NCI-H1048 (cell line): ENCODE measurements around the gene FHAD1.
A peak's percentile ranks its signal among the peaks of the same experiment; 100 is the strongest.

Experiments
- DNase-seq: peaks from one replicate; lab custom pipeline; 2025; lab: John Stamatoyannopoulos, UW

FHAD1 gene

DNA sequence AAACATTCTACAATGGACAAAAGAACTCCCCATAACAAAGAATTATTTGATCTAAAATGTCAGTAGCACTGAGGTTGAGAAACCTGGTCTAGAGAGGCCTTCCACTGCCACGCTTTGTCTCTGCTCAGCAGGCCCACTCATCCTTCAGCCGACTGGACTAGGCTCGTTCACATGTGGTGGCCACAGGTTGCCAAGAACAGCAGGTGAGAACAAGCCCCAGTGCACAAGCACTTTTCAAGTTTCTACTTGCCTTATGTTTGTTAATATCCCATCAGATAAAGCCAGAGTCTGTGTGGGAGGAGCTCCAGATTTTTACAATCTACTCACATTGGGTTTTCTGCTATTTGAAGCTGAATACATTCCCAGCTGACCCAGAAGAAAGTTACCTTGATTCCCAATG is 153.6 kb downstream of the FHAD1 start:
- no peak for DNase-seq

DNA sequence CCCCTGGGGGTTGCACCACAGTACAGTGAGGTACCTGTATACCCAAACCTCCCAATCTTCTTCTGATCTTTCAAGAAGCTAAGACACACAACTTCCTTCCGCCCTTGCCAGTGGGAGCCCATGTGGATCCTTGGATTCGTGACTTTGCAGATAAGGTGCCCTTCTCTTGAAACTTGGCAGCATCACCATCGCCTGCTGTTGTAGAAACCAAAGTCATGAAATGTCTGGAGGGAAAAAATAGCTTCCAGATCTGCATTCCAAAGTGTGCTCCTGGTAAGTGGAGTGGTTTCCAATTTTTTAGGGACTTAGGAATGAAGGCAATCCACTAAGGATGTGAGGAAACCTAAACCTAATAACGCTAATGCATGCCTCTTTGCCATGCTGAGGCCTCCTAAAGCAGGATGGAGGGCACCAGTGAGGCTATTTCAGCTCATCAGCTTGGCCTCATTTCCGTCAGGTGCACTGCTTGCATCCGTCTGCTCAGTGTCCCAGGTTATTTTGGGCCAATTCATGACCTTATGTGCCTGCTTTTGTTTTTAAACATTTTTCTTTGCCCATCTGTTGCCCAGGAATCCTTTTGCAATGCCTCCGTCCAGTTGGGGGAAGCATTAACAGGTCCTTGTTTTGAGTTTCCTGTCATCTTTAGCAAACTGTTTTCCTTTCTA is 154.5 kb downstream of the FHAD1 start:
- DNase-seq, result no peak

- DNase-seq, result no peak
Measured at GRCh38 chr1:15402809-15403450, 155.9 kb downstream of the FHAD1 start.

GRCh38 chr1:15403962-15404580 is 157.0 kb downstream of the FHAD1 start:
- no peak for DNase-seq

GRCh38 chr1:15405106-15405850 is 158.3 kb downstream of the FHAD1 start:
- no peak for DNase-seq

- DNase-seq, result no peak
Measured at GRCh38 chr1:15406614-15407559, 159.9 kb downstream of the FHAD1 start.

- DNase-seq, result no peak
Measured at GRCh38 chr1:15407580-15407979, 160.6 kb downstream of the FHAD1 start.

- no peak for DNase-seq
Measured at GRCh38 chr1:15408890-15409387, 161.9 kb downstream of the FHAD1 start.

GRCh38 chr1:15409388-15410222 is 162.6 kb downstream of the FHAD1 start, which contains the start of gene EFHD2:
Gene EFHD2, plus strand, starts transcription at chr1:15409888. Its CDS starts 84 bp downstream, at chr1:15409972.
- peak; percentile 52 for DNase-seq

GRCh38 chr1:15410223-15410883 is 163.3 kb downstream of the FHAD1 start:
- no peak for DNase-seq

GRCh38 chr1:15410884-15411245 is 163.8 kb downstream of the FHAD1 start:
- no peak for DNase-seq

GRCh38 chr1:15411593-15412137 is 164.6 kb downstream of the FHAD1 start:
- no peak for DNase-seq

GRCh38 chr1:15412175-15412800 is 165.3 kb downstream of the FHAD1 start:
- no peak for DNase-seq

GRCh38 chr1:15412843-15413242 is 165.8 kb downstream of the FHAD1 start:
- no peak for DNase-seq

DNA sequence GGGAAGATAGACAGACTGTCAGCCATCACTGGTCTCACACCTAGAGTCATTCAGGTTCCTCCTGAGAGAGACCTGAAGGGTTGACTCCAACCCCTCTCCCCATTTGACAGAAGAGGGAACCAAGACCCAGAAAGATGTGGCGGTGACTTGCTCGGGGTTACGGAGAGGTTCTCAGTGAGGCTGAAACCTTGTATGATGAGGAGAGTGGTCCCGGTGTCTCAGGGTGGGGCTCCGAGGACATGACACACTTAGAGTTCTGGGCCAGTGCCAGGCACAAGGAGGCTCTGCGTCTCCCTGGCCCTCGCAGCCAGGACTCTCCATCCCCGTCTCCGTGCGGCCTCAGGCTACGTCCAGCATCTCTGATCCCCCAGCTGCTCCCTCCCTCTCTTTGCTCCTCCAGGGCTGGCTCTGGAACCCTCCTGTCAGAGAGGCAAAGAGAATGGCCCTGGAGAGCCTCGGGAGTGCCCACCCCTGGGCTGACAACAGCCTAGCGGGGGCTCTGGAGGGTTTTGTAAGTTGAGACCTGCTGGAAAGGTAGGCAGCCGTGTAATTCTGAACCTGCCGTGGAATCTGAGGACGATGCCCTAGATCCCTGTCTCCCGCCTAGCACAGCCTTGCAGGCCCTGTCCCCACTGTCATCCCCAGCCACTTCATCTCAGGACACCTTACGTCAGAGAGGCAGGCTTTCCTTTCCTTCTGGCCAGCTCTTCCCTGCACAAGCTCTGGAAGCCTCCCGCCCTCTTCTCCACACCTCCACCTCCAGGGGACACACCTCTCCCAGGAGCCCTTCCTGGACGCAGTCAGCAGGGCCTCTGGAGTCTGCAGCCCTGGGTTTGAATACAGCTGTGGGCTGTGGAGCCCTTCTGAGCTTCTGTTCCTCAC is 166.8 kb downstream of the FHAD1 start:
- DNase-seq, result no peak

GRCh38 chr1:15414445-15414983 is 167.5 kb downstream of the FHAD1 start:
- DNase-seq, result no peak

GRCh38 chr1:15417059-15417934 is 170.3 kb downstream of the FHAD1 start:
- DNase-seq, result no peak
